PC-9 (cell line): ENCODE measurements around the gene USP36.

Source experiments
- EZH2 ChIP-seq: fragments of 200-600 bp; sonication (generic); IDR thresholded peaks from 2 replicates; pipeline ENCODE4 v1.8.0; 2017; ENCODE audit warnings: antibody characterized with exemption, low read depth
- TF ChIP-seq, protein P1 (sequence below): fragments of 200-600 bp; sonication (generic); conservative IDR thresholded peaks from 2 replicates; pipeline ENCODE4 v1.6.1; 2017; ENCODE audit warnings: mixed run types, antibody characterized with exemption, mild to moderate bottlenecking, moderate library complexity

- TF ChIP-seq, protein P1, sequence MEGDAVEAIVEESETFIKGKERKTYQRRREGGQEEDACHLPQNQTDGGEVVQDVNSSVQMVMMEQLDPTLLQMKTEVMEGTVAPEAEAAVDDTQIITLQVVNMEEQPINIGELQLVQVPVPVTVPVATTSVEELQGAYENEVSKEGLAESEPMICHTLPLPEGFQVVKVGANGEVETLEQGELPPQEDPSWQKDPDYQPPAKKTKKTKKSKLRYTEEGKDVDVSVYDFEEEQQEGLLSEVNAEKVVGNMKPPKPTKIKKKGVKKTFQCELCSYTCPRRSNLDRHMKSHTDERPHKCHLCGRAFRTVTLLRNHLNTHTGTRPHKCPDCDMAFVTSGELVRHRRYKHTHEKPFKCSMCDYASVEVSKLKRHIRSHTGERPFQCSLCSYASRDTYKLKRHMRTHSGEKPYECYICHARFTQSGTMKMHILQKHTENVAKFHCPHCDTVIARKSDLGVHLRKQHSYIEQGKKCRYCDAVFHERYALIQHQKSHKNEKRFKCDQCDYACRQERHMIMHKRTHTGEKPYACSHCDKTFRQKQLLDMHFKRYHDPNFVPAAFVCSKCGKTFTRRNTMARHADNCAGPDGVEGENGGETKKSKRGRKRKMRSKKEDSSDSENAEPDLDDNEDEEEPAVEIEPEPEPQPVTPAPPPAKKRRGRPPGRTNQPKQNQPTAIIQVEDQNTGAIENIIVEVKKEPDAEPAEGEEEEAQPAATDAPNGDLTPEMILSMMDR, result no peak
- TF ChIP-seq EZH2, result no peak
These were observed 14.2 kb downstream of the USP36 start for GRCh38 chr17:78826421-78826820.
